Stimulated activated CD8-positive, alpha-beta memory T cell treated with anti-CD3 and anti-CD28 coated beads, Interleukin-7, amount 100 ng/mL, for 4 hours (primary cell): ENCODE data around the gene TLCD1.

Experiments
- DNase-seq, 2 donors: peaks; one replicate each; pipeline ENCODE4 v3.0.0-alpha.2; 2020; ENCODE audit warnings: low read depth in 2 of 2

Gene TLCD1

GRCh38 chr17:28686296-28686695, 39.7 kb downstream of the TLCD1 start:
- no peak for DNase-seq

- no peak for DNase-seq
Measured at GRCh38 chr17:28685366-28685765, 40.7 kb downstream of the TLCD1 start.

DNA sequence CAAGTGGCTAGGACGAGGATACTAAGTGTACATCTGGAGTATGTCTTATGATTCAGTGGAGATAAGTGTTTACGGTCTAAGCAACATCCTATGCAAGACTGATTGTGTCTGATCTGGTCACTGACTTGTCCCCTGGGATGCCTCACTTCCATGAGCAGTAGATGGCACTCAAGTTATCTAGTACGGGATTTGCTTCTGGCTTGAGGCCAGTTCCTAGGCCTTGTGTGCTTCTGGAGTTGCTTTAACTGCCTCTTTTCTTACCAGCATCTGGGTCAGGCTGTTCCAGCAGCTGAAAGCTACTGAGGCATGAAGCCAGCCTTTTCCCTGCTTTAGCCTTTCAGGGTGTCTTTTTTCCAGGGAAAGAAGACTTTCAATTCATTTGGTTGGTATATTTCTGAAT, 41.1 kb downstream of the TLCD1 start:
- DNase-seq: no peak

GRCh38 chr17:28682655-28683054, 43.4 kb downstream of the TLCD1 start:
- no peak for DNase-seq

- DNase-seq: no peak
Measured at GRCh38 chr17:28675980-28676379, 50.1 kb downstream of the TLCD1 start.

DNA sequence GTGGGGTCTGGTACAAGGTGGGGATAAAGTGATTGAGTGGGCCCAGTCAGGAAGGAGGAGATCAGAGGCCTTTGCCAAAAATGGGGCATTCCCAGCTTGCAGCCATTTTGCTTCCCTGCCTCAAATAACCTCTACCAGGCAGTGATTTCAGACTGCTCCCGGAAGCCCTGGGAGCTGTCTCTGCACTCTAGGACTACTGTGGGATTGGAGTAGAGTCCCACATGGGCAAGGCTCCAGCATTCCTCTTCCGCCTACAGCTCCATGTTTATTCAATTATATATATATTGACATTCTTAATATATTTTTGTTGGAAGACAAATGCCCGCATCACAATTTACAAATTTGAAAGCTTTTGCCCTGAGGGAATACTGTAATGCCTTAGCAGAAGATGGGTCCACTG, 50.5 kb downstream of the TLCD1 start:
- DNase-seq: no peak
